H9 (cell line): ENCODE measurements around the gene KIAA0753. TPM values are rescaled to one million over a fixed set of nuclear protein-coding genes. Genes with fewer than 3 reads are reported as not detected.

Experiments
- DNase-seq: peaks from one replicate; pipeline ENCODE4 v3.0.0-alpha.2; 2017
- H2AFZ ChIP-seq: one replicate; pipeline ENCODE4 v1.6.1; 2013; ENCODE audit warnings: mild to moderate bottlenecking, low read length, control low read depth, moderate library complexity
- H2AK5ac ChIP-seq: 2 replicates; pipeline ENCODE4 v1.6.1; 2013; ENCODE audit warnings: low read length, control low read depth, mixed read lengths; ENCODE audit not compliant: insufficient read length
- H2BK120ac ChIP-seq: one replicate; pipeline ENCODE4 v1.6.1; 2013; ENCODE audit warnings: low read depth, mild to moderate bottlenecking, low read length, control low read depth, inconsistent platforms; ENCODE audit not compliant: poor library complexity, severe bottlenecking
- H2BK12ac ChIP-seq: 2 replicates; pipeline ENCODE4 v1.6.1; 2013; ENCODE audit warnings: low read length, control low read depth, mixed read lengths, low read depth; ENCODE audit not compliant: insufficient read length
- H2BK15ac ChIP-seq: 2 replicates; pipeline ENCODE4 v1.6.1; 2013; ENCODE audit warnings: low read depth, low read length, control low read depth
- H2BK20ac ChIP-seq: one replicate; pipeline ENCODE4 v1.6.1; 2013; ENCODE audit warnings: low read depth, mild to moderate bottlenecking, low read length, control low read depth, inconsistent platforms; ENCODE audit not compliant: poor library complexity, severe bottlenecking
- H2BK5ac ChIP-seq: 2 replicates; pipeline ENCODE4 v1.6.1; 2013; ENCODE audit warnings: low read length, control low read depth, mixed read lengths; ENCODE audit not compliant: insufficient read length
- H3K14ac ChIP-seq: 2 replicates; pipeline ENCODE4 v1.6.1; 2013; ENCODE audit warnings: low read length, control low read depth; ENCODE audit not compliant: insufficient read depth
- H3K18ac ChIP-seq: 2 replicates; pipeline ENCODE4 v1.6.1; 2013; ENCODE audit warnings: low read depth, mild to moderate bottlenecking, mixed read lengths, low read length, control low read depth; ENCODE audit not compliant: insufficient read length
- H3K23ac ChIP-seq: 2 replicates; pipeline ENCODE4 v1.6.1; 2013; ENCODE audit warnings: low read length, control low read depth, mixed read lengths, low read depth; ENCODE audit not compliant: insufficient read length
- H3K23me2 ChIP-seq: 2 replicates; pipeline ENCODE4 v1.6.1; 2013; ENCODE audit warnings: low read depth, mild to moderate bottlenecking, mixed read lengths, low read length, control low read depth; ENCODE audit not compliant: insufficient read length, poor library complexity, severe bottlenecking
- H3K27ac ChIP-seq: 2 replicates; pipeline ENCODE4 v1.5.1; 2013; ENCODE audit warnings: low read length, control low read depth, mixed read lengths, low read depth; ENCODE audit not compliant: insufficient read length
- H3K27me3 ChIP-seq: 2 replicates; pipeline ENCODE4 v1.6.1; 2013; ENCODE audit warnings: low read length, control low read depth, inconsistent platforms; ENCODE audit not compliant: insufficient read depth
- H3K4ac ChIP-seq: 2 replicates; pipeline ENCODE4 v1.6.1; 2013; ENCODE audit warnings: low read depth, mild to moderate bottlenecking, control low read depth, inconsistent platforms, low read length, moderate library complexity
- H3K4me1 ChIP-seq: 2 replicates; pipeline ENCODE4 v1.6.1; 2013; ENCODE audit warnings: low read length, control low read depth, inconsistent platforms; ENCODE audit not compliant: insufficient read depth
- H3K4me2 ChIP-seq: 2 replicates; pipeline ENCODE4 v1.6.1; 2013; ENCODE audit warnings: low read length, control low read depth, mixed read lengths; ENCODE audit not compliant: insufficient read length, insufficient read depth
- H3K56ac ChIP-seq: 2 replicates; pipeline ENCODE4 v1.6.1; 2013; ENCODE audit warnings: low read depth, mild to moderate bottlenecking, mixed read lengths, low read length, control low read depth; ENCODE audit not compliant: insufficient read length
- H3K79me1 ChIP-seq: 2 replicates; pipeline ENCODE4 v1.6.1; 2013; ENCODE audit warnings: low read depth, mild to moderate bottlenecking, moderate library complexity, low read length, control low read depth, inconsistent platforms; ENCODE audit not compliant: insufficient read depth, poor library complexity, severe bottlenecking
- H3K79me2 ChIP-seq: 2 replicates; pipeline ENCODE4 v1.6.1; 2013; ENCODE audit warnings: low read length, control low read depth, inconsistent platforms; ENCODE audit not compliant: insufficient read depth
- H3K9ac ChIP-seq: 2 replicates; pipeline ENCODE4 v1.6.1; 2013; ENCODE audit warnings: low read length, control low read depth, mixed read lengths; ENCODE audit not compliant: insufficient read length; ENCODE audit errors: extremely low read depth
- H3K9me3 ChIP-seq: one replicate; pipeline ENCODE4 v1.6.1; 2013; ENCODE audit warnings: low read depth, low read length, inconsistent platforms; ENCODE audit not compliant: control insufficient read depth
- H3T11ph ChIP-seq: one replicate; pipeline ENCODE4 v1.6.1; 2013; ENCODE audit warnings: mild to moderate bottlenecking, low read length, control low read depth, inconsistent platforms
- H4K20me1 ChIP-seq: one replicate; pipeline ENCODE4 v1.6.1; 2013; ENCODE audit not compliant: control insufficient read depth, insufficient read length, insufficient read depth
- H4K5ac ChIP-seq: 2 replicates; pipeline ENCODE4 v1.6.1; 2013; ENCODE audit warnings: low read depth, mild to moderate bottlenecking, mixed read lengths, low read length, control low read depth; ENCODE audit not compliant: insufficient read length
- H4K8ac ChIP-seq: replicated peaks from 2 replicates; pipeline ENCODE4 v1.6.1; 2013; ENCODE audit warnings: low read length, control low read depth, mixed read lengths, low read depth; ENCODE audit not compliant: insufficient read length
- H4K91ac ChIP-seq: 2 replicates; pipeline ENCODE4 v1.6.1; 2013; ENCODE audit warnings: low read depth, mild to moderate bottlenecking, moderate library complexity, mixed read lengths, low read length, control low read depth; ENCODE audit not compliant: insufficient read length
- H3K27ac Mint-ChIP-seq, 3 experiments: 2 replicates in 2 of 3; 3 replicates in 1 of 3; pipeline ENCODE4 v1.8.0; 2020 to 2021; ENCODE audit warnings: mixed read lengths in 3 of 3, mild to moderate bottlenecking in 1 of 3, moderate library complexity in 1 of 3
- H3K27me3 Mint-ChIP-seq: 2 replicates; pipeline ENCODE4 v1.8.0; 2021; ENCODE audit warnings: low read depth, mild to moderate bottlenecking, moderate library complexity, mixed read lengths
- H3K36me3 Mint-ChIP-seq, 3 experiments: 2 replicates in 2 of 3; 3 replicates in 1 of 3; pipeline ENCODE4 v1.8.0; 2020 to 2021; ENCODE audit warnings: low read depth in 3 of 3, mixed read lengths in 3 of 3; ENCODE audit not compliant: insufficient read depth in 1 of 3
- H3K4me1 Mint-ChIP-seq, 2 experiments: 2 replicates each; pipeline ENCODE4 v1.8.0; 2020; ENCODE audit warnings: mixed read lengths in 2 of 2
- H3K4me3 Mint-ChIP-seq, 2 experiments: 2 replicates in 1 of 2; 3 replicates in 1 of 2; pipeline ENCODE4 v1.8.0; 2020 to 2021; ENCODE audit warnings: mild to moderate bottlenecking in 2 of 2, mixed read lengths in 2 of 2, moderate library complexity in 1 of 2
- H3K9me3 Mint-ChIP-seq, 2 experiments: 2 replicates in 1 of 2; 3 replicates in 1 of 2; pipeline ENCODE4 v1.8.0; 2020; ENCODE audit warnings: mild to moderate bottlenecking in 2 of 2, mixed read lengths in 2 of 2, moderate library complexity in 1 of 2
- CTCF ChIP-seq: fragments of 200-600 bp; sonication (generic); conservative IDR thresholded peaks from 3 replicates; pipeline ENCODE4 v1.8.0; 2021; ENCODE audit warnings: antibody characterized with exemption, mild to moderate bottlenecking
- WGBS: extraction: QIAGEN DNeasy Blood & Tissue Kit; methylation state at CpG from one replicate; pipeline ENCODE4 v1.1.7; 2013; ENCODE audit warnings: missing lambda C conversion rate, low lambda C conversion rate, mixed read lengths; ENCODE audit not compliant: insufficient read length; ENCODE audit errors: extremely low coverage; 5-methylcytosine and 5-hydroxymethylcytosine counted together
- total RNA-seq: library from RNA; stranded (reverse); gene quantifications from 2 replicates; pipeline ENCODE4 v1.2.1, GENCODE V29; 2021

The KIAA0753 gene
- total RNA-seq, 1 experiment from 2014 or later: 37.2 TPM

GRCh38 chr17:6605142-6605541, 35.4 kb downstream of the KIAA0753 start:
- no peak overlapping the region for H4K91ac ChIP-seq

More at GRCh38 chr17:6605142-6605541, 35.4 kb downstream of the KIAA0753 start:
- Histone ChIP-seq H4K20me1 (no peaks in the 10 kb centered on the region), H3K4me2 (no peak overlapping the region), H2AK5ac (no peak overlapping the region), H3K14ac (no peak overlapping the region), H3K79me1 (no peaks in the 10 kb centered on the region), H2BK120ac (no peak overlapping the region), H3T11ph (no peak overlapping the region), H2BK15ac (no peak overlapping the region), H2BK12ac (no peak overlapping the region), H2AFZ (no peak overlapping the region), H4K5ac (no peak overlapping the region), H3K4me1 (no peaks in the 10 kb centered on the region), H3K9me3 (no peaks in the 10 kb centered on the region), H3K27me3 (no peaks in the 10 kb centered on the region), H4K8ac (no peak overlapping the region), H2BK5ac (no peak overlapping the region), H3K27ac (no peak overlapping the region), H3K9ac (no peak overlapping the region), H3K18ac (no peak overlapping the region), H3K23me2 (no peaks in the 10 kb centered on the region), H3K56ac (no peak overlapping the region), H3K4ac (no peak overlapping the region), H3K79me2 (no peaks in the 10 kb centered on the region), H3K23ac (no peak overlapping the region), H2BK20ac (no peak overlapping the region)
- no peak for TF ChIP-seq CTCF
- H3K36me3 Mint-ChIP-seq: peaks cover 10 to 86% (median 43%) of the 10 kb centered on the region in 3 experiments
- no peak for DNase-seq
- no peak overlapping the region for H3K4me3 Mint-ChIP-seq
- no peaks in the 10 kb centered on the region for H3K27me3 Mint-ChIP-seq
- H3K9me3 Mint-ChIP-seq: no peaks in the 10 kb centered on the region
- WGBS: no CpG with 5 or more reads among the region's 6 CpGs
- no peak overlapping the region for H3K27ac Mint-ChIP-seq
- no peaks in the 10 kb centered on the region for H3K4me1 Mint-ChIP-seq
